Activated naive CD8-positive, alpha-beta T cell treated with anti-CD3 and anti-CD28 coated beads for 36 hours (primary cell): ENCODE measurements around the gene CDCA7. TPM values are rescaled to one million over a fixed set of nuclear protein-coding genes. Genes with fewer than 3 reads are reported as not detected.
"Not testable (repeated sequence)": the region's sequence is repeated elsewhere in the genome, so short reads cannot be mapped to it uniquely, and the experiment has no call there.

Source experiments
- DNase-seq: peaks from one replicate; pipeline ENCODE4 v3.0.0; 2021
- H3K27ac Mint-ChIP-seq: one replicate; pipeline ENCODE4 v1.8.0; 2022; ENCODE audit warnings: mild to moderate bottlenecking, moderate library complexity, mixed read lengths
- H3K27me3 Mint-ChIP-seq: one replicate; pipeline ENCODE4 v1.8.0; 2022; ENCODE audit warnings: mild to moderate bottlenecking, mixed read lengths
- H3K36me3 Mint-ChIP-seq: one replicate; pipeline ENCODE4 v1.8.0; 2021; ENCODE audit warnings: mild to moderate bottlenecking, mixed read lengths
- H3K4me1 Mint-ChIP-seq: one replicate; pipeline ENCODE4 v1.8.0; 2021; ENCODE audit warnings: mixed read lengths
- H3K4me3 Mint-ChIP-seq: one replicate; pipeline ENCODE4 v1.8.0; 2022; ENCODE audit warnings: mild to moderate bottlenecking, moderate library complexity, mixed read lengths
- H3K9me3 Mint-ChIP-seq: one replicate; pipeline ENCODE4 v1.8.0; 2022; ENCODE audit warnings: mixed read lengths
- total RNA-seq, 2 experiments: library from RNA; stranded (reverse); gene quantifications; one replicate each; pipeline ENCODE4 v1.2.3, GENCODE V29; 2021

Gene CDCA7
- total RNA-seq, 2 experiments from 2014 or later = 79.3 to 79.4 TPM

DNA sequence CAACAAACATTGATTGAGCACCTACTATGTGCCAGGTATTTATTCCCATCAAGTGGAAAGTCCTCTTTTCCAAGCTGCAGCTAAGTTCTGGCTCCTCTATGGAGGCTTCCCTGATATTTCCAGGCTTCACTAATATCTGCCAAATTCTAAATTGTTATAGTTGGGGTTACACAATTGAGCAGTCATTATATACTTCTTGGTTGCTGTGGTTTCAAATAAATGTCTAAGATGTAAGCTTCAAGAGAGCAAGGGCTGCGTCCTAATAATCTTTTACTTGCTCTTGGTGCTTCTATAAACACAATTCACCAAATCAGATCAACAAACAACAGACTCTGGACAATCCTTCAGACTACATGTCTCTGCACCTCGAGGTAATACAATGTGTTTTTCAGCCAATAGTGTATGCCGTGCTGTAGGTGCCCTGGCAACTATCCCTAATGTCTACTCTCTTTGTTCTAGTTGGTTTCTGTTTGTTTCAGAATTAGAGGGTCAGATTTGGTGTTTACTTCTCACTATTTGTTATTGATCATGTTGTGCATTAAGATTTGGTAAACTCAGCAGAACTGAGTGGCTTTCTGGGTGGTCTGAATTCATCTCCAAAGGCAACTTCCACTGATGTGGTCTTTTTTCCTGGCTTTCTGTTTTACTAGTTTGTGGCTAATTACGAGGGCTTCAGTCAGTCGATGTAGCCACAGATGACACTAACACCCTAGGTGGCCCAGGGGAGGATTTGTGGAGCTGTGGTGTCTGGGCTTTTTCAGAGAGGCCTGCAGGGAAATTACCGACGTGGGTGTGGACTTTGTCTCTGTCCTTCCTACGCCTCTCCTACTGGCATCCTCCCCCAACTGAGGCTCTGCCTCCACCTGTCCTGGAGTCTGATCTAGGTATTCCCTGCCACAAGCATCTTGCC lies 50.4 kb downstream of the CDCA7 start:
- no peak overlapping the region for H3K27ac Mint-ChIP-seq
- peaks cover 8% of the 10 kb centered on the region for H3K4me1 Mint-ChIP-seq
- no peaks in the 10 kb centered on the region for H3K36me3 Mint-ChIP-seq
- H3K9me3 Mint-ChIP-seq = no peaks in the 10 kb centered on the region
- no peak overlapping the region for H3K4me3 Mint-ChIP-seq
- H3K27me3 Mint-ChIP-seq = peaks cover 56% of the 10 kb centered on the region
- DNase-seq = no peak

DNA sequence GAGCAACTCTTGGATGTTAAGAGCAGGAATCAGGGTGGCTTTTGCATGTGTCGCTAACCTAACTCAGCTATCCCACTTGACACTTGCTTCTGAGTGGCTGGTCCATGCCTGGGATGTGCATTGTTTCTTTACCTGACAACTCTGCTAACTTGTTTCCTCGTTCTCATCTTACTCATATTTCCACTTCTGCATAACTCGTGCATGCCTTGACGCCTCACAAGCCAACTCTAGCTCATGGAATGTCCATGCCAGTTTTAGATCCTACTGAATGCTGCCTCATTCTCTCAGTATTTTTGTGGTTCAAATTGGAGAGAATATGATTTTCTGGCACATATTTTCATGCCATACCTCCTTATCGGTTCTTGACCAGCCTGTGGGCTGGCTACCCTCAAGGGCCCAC lies 52.5 kb downstream of the CDCA7 start:
- H3K36me3 Mint-ChIP-seq = no peaks in the 10 kb centered on the region

GRCh38 chr2:173407646-173408045 lies 53.0 kb downstream of the CDCA7 start:
- no peak for DNase-seq
- peaks cover 35% of the 10 kb centered on the region for H3K27me3 Mint-ChIP-seq
- no peak overlapping the region for H3K27ac Mint-ChIP-seq
- no peak overlapping the region for H3K4me3 Mint-ChIP-seq
- no peaks in the 10 kb centered on the region for H3K36me3 Mint-ChIP-seq
- H3K4me1 Mint-ChIP-seq = peaks cover 2% of the 10 kb centered on the region
- H3K9me3 Mint-ChIP-seq = no peaks in the 10 kb centered on the region

More for the DNA sequence above, 52.5 kb downstream of the CDCA7 start:
- H3K27me3 Mint-ChIP-seq = peaks cover 40% of the 10 kb centered on the region
- DNase-seq = no peak
- no peaks in the 10 kb centered on the region for H3K9me3 Mint-ChIP-seq
- no peak overlapping the region for H3K27ac Mint-ChIP-seq
- no peak overlapping the region for H3K4me3 Mint-ChIP-seq
- peaks cover 6% of the 10 kb centered on the region for H3K4me1 Mint-ChIP-seq

- Mint-ChIP-seq H3K4me3 (no peak overlapping the region), H3K27me3 (peaks cover 19% of the 10 kb centered on the region), H3K9me3 (no peaks in the 10 kb centered on the region), H3K36me3 (no peaks in the 10 kb centered on the region), H3K4me1 (no peaks in the 10 kb centered on the region), H3K27ac (no peak overlapping the region)
- DNase-seq = no peak
Observed at GRCh38 chr2:173410579-173410978, 55.9 kb downstream of the CDCA7 start.

GRCh38 chr2:173412628-173413027 lies 58.0 kb downstream of the CDCA7 start:
- Mint-ChIP-seq H3K4me1 (no peaks in the 10 kb centered on the region), H3K4me3 (no peak overlapping the region), H3K9me3 (no peaks in the 10 kb centered on the region), H3K36me3 (no peaks in the 10 kb centered on the region), H3K27ac (no peak overlapping the region), H3K27me3 (peaks cover 23% of the 10 kb centered on the region)
- no peak for DNase-seq

DNA sequence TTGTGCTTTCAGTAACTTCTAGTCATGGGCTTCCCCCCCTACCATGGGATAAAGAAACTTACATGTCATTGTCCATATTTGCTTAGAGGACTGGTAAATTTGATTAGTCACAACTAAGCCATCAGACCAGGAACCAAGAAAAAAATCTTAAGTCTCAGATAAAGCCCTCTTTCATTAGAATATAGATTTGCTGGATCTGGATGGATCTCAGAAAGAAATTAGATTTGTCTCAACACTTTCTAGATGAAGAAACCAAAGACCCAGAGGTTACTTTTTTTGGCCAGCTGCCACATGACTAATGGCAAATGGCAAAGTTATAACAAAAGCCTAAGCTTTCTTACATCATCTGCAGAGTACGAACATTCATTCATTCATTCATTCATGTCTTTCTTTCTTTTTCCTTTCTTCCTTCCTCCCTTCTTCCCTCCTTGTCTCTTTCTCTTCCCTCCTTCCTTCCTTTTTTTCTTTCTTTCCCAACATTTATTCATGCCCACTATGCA lies 60.2 kb downstream of the CDCA7 start:
- Mint-ChIP-seq H3K27me3 (peaks cover 23% of the 10 kb centered on the region), H3K9me3 (no peaks in the 10 kb centered on the region), H3K4me3 (no peak overlapping the region), H3K27ac (no peak overlapping the region), H3K36me3 (no peaks in the 10 kb centered on the region), H3K4me1 (no peaks in the 10 kb centered on the region)
- DNase-seq = no peak

- Mint-ChIP-seq H3K27me3 (peaks cover 24% of the 10 kb centered on the region), H3K9me3 (no peaks in the 10 kb centered on the region), H3K27ac (no peak overlapping the region), H3K36me3 (no peaks in the 10 kb centered on the region), H3K4me1 (no peaks in the 10 kb centered on the region), H3K4me3 (no peak overlapping the region)
- DNase-seq = no peak
Observed at GRCh38 chr2:173415431-173416381, 61.0 kb downstream of the CDCA7 start.

GRCh38 chr2:173416415-173417152 lies 61.9 kb downstream of the CDCA7 start:
- H3K4me3 Mint-ChIP-seq, H3K4me1 Mint-ChIP-seq, H3K27ac Mint-ChIP-seq, DNase-seq, H3K36me3 Mint-ChIP-seq, H3K9me3 Mint-ChIP-seq: not testable (repeated sequence)
- H3K27me3 Mint-ChIP-seq = peaks cover 29% of the 10 kb centered on the region

DNA sequence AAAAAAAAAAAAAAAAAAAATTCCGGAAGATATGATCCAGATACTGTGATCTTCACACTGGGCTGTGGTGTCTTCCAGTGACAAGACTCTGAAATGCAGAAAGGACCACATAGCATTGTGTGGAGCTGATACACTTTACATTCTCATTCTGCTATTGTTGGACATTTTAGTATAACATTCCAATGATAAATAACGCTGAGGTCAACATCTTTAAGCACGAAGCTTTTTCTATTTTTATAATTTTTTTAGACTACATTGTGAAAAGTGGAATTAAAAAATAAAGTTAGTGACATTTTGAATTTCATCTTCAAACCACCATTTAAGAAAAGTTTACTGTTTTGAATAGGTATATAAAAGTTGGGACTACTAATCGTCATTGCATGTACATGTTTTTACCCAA lies 62.7 kb downstream of the CDCA7 start:
- DNase-seq = no peak
- Mint-ChIP-seq H3K27me3 (peaks cover 33% of the 10 kb centered on the region), H3K27ac (no peak overlapping the region), H3K4me3 (no peak overlapping the region), H3K36me3 (no peaks in the 10 kb centered on the region), H3K9me3 (no peaks in the 10 kb centered on the region), H3K4me1 (no peaks in the 10 kb centered on the region)

- H3K36me3 Mint-ChIP-seq = no peaks in the 10 kb centered on the region
- DNase-seq = no peak
- no peaks in the 10 kb centered on the region for H3K4me1 Mint-ChIP-seq
- no peaks in the 10 kb centered on the region for H3K9me3 Mint-ChIP-seq
- peaks cover 35% of the 10 kb centered on the region for H3K27me3 Mint-ChIP-seq
- no peak overlapping the region for H3K4me3 Mint-ChIP-seq
- H3K27ac Mint-ChIP-seq = no peak overlapping the region
Observed at GRCh38 chr2:173417802-173418201, 63.1 kb downstream of the CDCA7 start.
